K562 (cell line): Measurements from ENCODE around the gene CRIM1. TPM values are rescaled to one million over a fixed set of nuclear protein-coding genes. Genes with fewer than 3 reads are reported as not detected.

Experiments
- AFF4 ChIP-seq: sonication (generic); formaldehyde crosslinking; IDR thresholded peaks from 2 replicates; pipeline ENCODE4 v1.8.0; 2023; ENCODE audit warnings: mild to moderate bottlenecking, missing genetic modification reagents
- CLOCK ChIP-seq: fragments of 250-450 bp; sonication (Bioruptor Pico); IDR thresholded peaks from 2 replicates; pipeline ENCODE4 v1.4.0; 2020; ENCODE audit warnings: mild to moderate bottlenecking, moderate library complexity, borderline replicate concordance
- CREM ChIP-seq: IDR thresholded peaks from 2 replicates; pipeline ENCODE4 v1.6.1; 2014; ENCODE audit warnings: antibody characterized with exemption, low read depth
- ETV6 ChIP-seq, 3 experiments: fragments of 150-350 bp in 1 of 3; sonication (generic) in 1 of 3; formaldehyde crosslinking in 1 of 3; IDR thresholded peaks; 2 replicates each; pipeline versions ENCODE4 v1.6.1 to v1.8.0; 2014 to 2022; ENCODE audit warnings: borderline replicate concordance in 2 of 3, low read depth in 2 of 3, antibody characterized with exemption in 1 of 3, low read length in 1 of 3, mild to moderate bottlenecking in 1 of 3, missing genetic modification reagents in 1 of 3
- HES1 ChIP-seq: fragments of 450-650 bp; IDR thresholded peaks from 2 replicates; pipeline ENCODE4 v1.6.1; 2016; ENCODE audit warnings: low read depth, mild to moderate bottlenecking, moderate library complexity
- MCM3 ChIP-seq: fragments of 450-650 bp; IDR thresholded peaks from 2 replicates; pipeline ENCODE4 v1.6.1; 2016
- MLX ChIP-seq, 2 experiments: fragments of 450-650 bp in 1 of 2; sonication (generic) in 1 of 2; formaldehyde crosslinking; conservative IDR thresholded peaks; 2 replicates each; pipeline versions ENCODE4 v1.4.0 to v1.8.1; 2020 to 2022; ENCODE audit warnings: mild to moderate bottlenecking in 1 of 2, missing genetic modification reagents in 1 of 2
- MYBL2 ChIP-seq, 2 experiments: fragments of 450-650 bp in 1 of 2; sonication (generic) in 1 of 2; formaldehyde crosslinking in 1 of 2; IDR thresholded peaks; 2 replicates each; pipeline versions ENCODE4 v1.6.1 to v1.8.1; 2017 to 2022; ENCODE audit warnings: borderline replicate concordance in 1 of 2, inconsistent platforms in 1 of 2, low read depth in 1 of 2, mild to moderate bottlenecking in 1 of 2, missing genetic modification reagents in 1 of 2, moderate library complexity in 1 of 2
- POLR2B ChIP-seq: fragments of 450-650 bp; IDR thresholded peaks from 2 replicates; pipeline ENCODE4 v1.6.1; 2018; ENCODE audit warnings: low read depth; ENCODE audit not compliant: partially characterized antibody
- RBM22 ChIP-seq: fragments of 200-400 bp; formaldehyde crosslinking; IDR thresholded peaks from 2 replicates; pipeline ENCODE4 v1.6.1; 2018; ENCODE audit warnings: low read length, low read depth; ENCODE audit not compliant: poor library complexity, severe bottlenecking
- SMARCA4 ChIP-seq: fragments of 450-650 bp; IDR thresholded peaks from 2 replicates; pipeline ENCODE4 v1.6.1; 2016
- THAP12 ChIP-seq: fragments of 250-450 bp; sonication (Bioruptor Pico); IDR thresholded peaks from 2 replicates; pipeline ENCODE4 v1.9.0; 2021; ENCODE audit warnings: mild to moderate bottlenecking, inconsistent platforms
- ZNF695 ChIP-seq: fragments of 450-650 bp; formaldehyde crosslinking; IDR thresholded peaks from 2 replicates; pipeline ENCODE4 v1.4.0; 2020; ENCODE audit warnings: mild to moderate bottlenecking, moderate library complexity
- ZNF766 ChIP-seq: fragments of 200-800 bp; sonication (Bioruptor generic); conservative IDR thresholded peaks from 2 replicates; pipeline ENCODE4 v1.6.1; 2016; ENCODE audit warnings: missing genetic modification characterization, missing compliant biosample characterization
- polyA plus RNA-seq, 8 experiments: library from polyadenylated mRNA; depleted of rRNA in 4 of 8; stranded (reverse) in 5 of 8; unstranded in 3 of 8; fragments of >200 nt; fragmentation: Nextera tagmentation in 2 of 8; fragmentation: Illumina TruSeq in 1 of 8; extraction: Ambion mirVana in 2 of 8; extraction: Trizol in 1 of 8; gene quantifications; 2 replicates each; pipeline versions ENCODE4 v1.2.1 to v1.2.3, GENCODE V29; 2011 to 2014; ENCODE audit warnings: inconsistent platforms in 1 of 8, missing spikeins in 1 of 8
- total RNA-seq, 7 experiments: library from RNA; depleted of rRNA in 6 of 7; stranded (reverse); fragments of >200 nt in 6 of 7; fragmentation: Illumina TruSeq in 2 of 7; extraction: Trizol in 2 of 7; gene quantifications; 2 replicates each; pipeline versions ENCODE4 v1.2.1 to v1.2.3, GENCODE V29; 2011 to 2021; ENCODE audit warnings: low replicate concordance in 1 of 7
- TF ChIP-seq, protein P1 (sequence below): fragments of 450-650 bp; formaldehyde crosslinking; IDR thresholded peaks from 2 replicates; pipeline ENCODE4 v1.4.0; 2022; ENCODE audit warnings: missing genetic modification characterization

The CRIM1 gene
- total and polyA plus RNA-seq, 9 of the 15 experiments (the other 6 are each of a cell fraction or from before 2014, with no cell fraction given), result 0.01 to 0.36 (median 0.06) TPM; not detected in 1

- TF ChIP-seq THAP12 (no peak), ZNF695 (CRISPR knock-in tag) (no peak), MLX (CRISPR knock-in tag; conservative IDR thresholded peaks at IDR 0.05) (no peak), AFF4 (CRISPR knock-in tag) (no peak), RBM22 (no peak), MCM3 (no peak), POLR2B (no peak), ETV6 (IDR thresholded peaks at IDR 0.05; ENCODE audit: borderline replicate concordance in 1 of 2, low read depth in 2 of 2, low read length in 1 of 2) (peak in 1 of 2 experiments; percentile 58; a peak in 1 of 4 replicates), ETV6 (CRISPR knock-in tag; IDR thresholded peaks at IDR 0.05; ENCODE audit: borderline replicate concordance) (no peak), ZNF766 (CRISPR knock-in tag) (peak; percentile 84), MYBL2 (IDR thresholded peaks at IDR 0.05; ENCODE audit: low read depth) (no peak), MYBL2 (CRISPR knock-in tag; IDR thresholded peaks at IDR 0.05; ENCODE audit: borderline replicate concordance) (no peak), SMARCA4 (peak; percentile 46; the same call in 1 of the 2 replicates), HES1 (no peak), CREM (no peak), CLOCK (CRISPR knock-in tag) (no peak)
- TF ChIP-seq, protein P1, sequence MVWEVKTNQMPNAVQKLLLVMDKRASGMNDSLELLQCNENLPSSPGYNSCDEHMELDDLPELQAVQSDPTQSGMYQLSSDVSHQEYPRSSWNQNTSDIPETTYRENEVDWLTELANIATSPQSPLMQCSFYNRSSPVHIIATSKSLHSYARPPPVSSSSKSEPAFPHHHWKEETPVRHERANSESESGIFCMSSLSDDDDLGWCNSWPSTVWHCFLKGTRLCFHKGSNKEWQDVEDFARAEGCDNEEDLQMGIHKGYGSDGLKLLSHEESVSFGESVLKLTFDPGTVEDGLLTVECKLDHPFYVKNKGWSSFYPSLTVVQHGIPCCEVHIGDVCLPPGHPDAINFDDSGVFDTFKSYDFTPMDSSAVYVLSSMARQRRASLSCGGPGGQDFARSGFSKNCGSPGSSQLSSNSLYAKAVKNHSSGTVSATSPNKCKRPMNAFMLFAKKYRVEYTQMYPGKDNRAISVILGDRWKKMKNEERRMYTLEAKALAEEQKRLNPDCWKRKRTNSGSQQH (CRISPR knock-in tag), result no peak
Observed at GRCh38 chr2:36536776-36537175, 181.2 kb downstream of the CRIM1 start (continued).
